Measurements from ENCODE around the gene SERTAD2. TPM values are rescaled to one million over a fixed set of nuclear protein-coding genes. Genes with fewer than 3 reads are reported as not detected.

Gene SERTAD2
- total RNA-seq, 1 donor from 2014 or later: 26.7 TPM

DNA sequence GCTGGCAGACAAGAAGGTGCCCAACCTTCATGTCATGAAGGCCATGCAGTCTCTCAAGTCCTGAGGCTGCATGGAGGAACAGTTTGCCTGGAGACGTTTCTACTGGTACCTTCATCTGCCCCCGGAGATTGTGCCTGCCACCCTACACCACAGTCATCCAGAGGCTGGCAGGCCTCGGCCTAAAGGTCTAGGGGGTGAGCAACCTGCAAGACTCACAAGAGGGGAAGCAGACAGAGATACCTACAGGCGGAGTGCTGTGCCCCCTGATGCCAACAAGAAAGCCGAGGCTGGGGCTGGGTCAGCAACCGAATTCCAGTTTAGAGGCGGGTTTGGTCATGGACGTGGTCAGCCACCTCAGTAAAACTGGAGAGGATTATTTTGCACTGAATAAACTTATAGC, 12.0 kb upstream of the SERTAD2 start:
- H3K4me1 Mint-ChIP-seq: peaks cover 38% of the 10 kb centered on the region
- no peak for DNase-seq
- no peak overlapping the region for H3K4me3 Mint-ChIP-seq
- H3K9me3 Mint-ChIP-seq: no peaks in the 10 kb centered on the region
- no peaks in the 10 kb centered on the region for H3K27me3 Mint-ChIP-seq
- intact Hi-C loops (cut with micrococcal nuclease): no loop called here
- H3K36me3 Mint-ChIP-seq (ENCODE audit: low read depth): peaks cover 13% of the 10 kb centered on the region
- no peak overlapping the region for H3K27ac Mint-ChIP-seq

GRCh38 chr2:64663402-64663801, 9.7 kb upstream of the SERTAD2 start:
- peaks cover 13% of the 10 kb centered on the region for H3K36me3 Mint-ChIP-seq (ENCODE audit: low read depth)
- no peaks in the 10 kb centered on the region for H3K9me3 Mint-ChIP-seq
- no peak overlapping the region for H3K4me3 Mint-ChIP-seq
- no peak for DNase-seq
- H3K27me3 Mint-ChIP-seq: no peaks in the 10 kb centered on the region
- H3K4me1 Mint-ChIP-seq: peaks cover 45% of the 10 kb centered on the region
- H3K27ac Mint-ChIP-seq: no peak overlapping the region
- intact Hi-C loops (cut with micrococcal nuclease): no loop called here

- DNase-seq: no peak
- Mint-ChIP-seq H3K4me3 (no peak overlapping the region), H3K9me3 (no peaks in the 10 kb centered on the region), H3K4me1 (peaks cover 41% of the 10 kb centered on the region), H3K27me3 (no peaks in the 10 kb centered on the region), H3K36me3 (ENCODE audit: low read depth) (peaks cover 11% of the 10 kb centered on the region), H3K27ac (no peak overlapping the region)
- intact Hi-C loops (cut with micrococcal nuclease): no loop called here
Measured at GRCh38 chr2:64661741-64662169, 8.0 kb upstream of the SERTAD2 start.

- Mint-ChIP-seq H3K4me3 (no peak overlapping the region), H3K36me3 (ENCODE audit: low read depth) (peaks cover 9% of the 10 kb centered on the region), H3K9me3 (no peaks in the 10 kb centered on the region), H3K27me3 (no peaks in the 10 kb centered on the region), H3K27ac (peak overlapping the region; percentile 14), H3K4me1 (peaks cover 50% of the 10 kb centered on the region)
- DNase-seq: no peak
- intact Hi-C loops (cut with micrococcal nuclease): no loop called here
Measured at GRCh38 chr2:64659252-64659651, 5.5 kb upstream of the SERTAD2 start.

DNA sequence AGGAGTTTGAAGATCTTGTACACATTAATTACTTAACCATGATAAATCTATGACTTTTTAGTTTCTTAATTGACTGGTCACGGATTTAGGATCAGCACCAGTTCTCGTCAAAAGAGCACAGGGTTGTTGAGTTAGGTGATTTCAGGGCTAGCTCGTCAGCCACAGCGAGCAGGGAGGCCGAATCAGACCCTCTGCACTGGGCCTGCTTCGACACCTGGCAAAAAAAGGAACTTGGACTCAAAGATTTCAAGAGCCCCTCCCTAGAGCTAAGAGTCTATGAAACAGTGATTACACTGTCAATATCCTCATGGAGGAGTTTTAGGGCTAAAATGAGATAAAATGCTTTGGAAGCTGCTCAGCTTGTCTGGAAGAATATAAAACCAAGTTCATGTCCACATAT, 4.6 kb upstream of the SERTAD2 start:
- intact Hi-C loops (cut with micrococcal nuclease): no loop called here
- Mint-ChIP-seq H3K27me3 (no peaks in the 10 kb centered on the region), H3K4me3 (no peak overlapping the region), H3K4me1 (peaks cover 44% of the 10 kb centered on the region), H3K27ac (no peak overlapping the region), H3K36me3 (ENCODE audit: low read depth) (peaks cover 4% of the 10 kb centered on the region), H3K9me3 (no peaks in the 10 kb centered on the region)
- DNase-seq: no peak

DNA sequence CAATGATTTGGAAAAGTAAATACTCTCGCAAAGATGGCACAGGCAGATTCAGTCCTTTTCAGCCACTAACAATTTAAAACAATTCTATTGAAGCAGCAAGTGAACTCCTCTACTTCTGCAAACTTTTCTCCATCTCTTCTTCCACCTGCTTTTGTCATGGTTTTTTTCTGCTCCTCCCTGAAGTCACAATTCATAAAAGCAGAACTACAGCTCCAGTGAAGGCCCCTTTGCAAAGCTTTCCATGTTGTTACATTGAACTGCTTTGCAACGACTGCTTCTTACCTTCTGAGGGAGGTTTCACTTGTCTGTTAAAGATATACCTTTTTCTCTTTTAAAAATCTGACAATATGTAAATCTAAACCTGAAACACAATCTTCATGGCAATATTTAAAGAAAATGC, 3.7 kb upstream of the SERTAD2 start:
- H3K4me1 Mint-ChIP-seq: peaks cover 47% of the 10 kb centered on the region

GRCh38 chr2:64656379-64656778, 2.7 kb upstream of the SERTAD2 start:
- Mint-ChIP-seq H3K27ac (no peak overlapping the region), H3K4me3 (no peak overlapping the region), H3K9me3 (no peaks in the 10 kb centered on the region), H3K4me1 (peaks cover 51% of the 10 kb centered on the region), H3K36me3 (ENCODE audit: low read depth) (peaks cover 3% of the 10 kb centered on the region), H3K27me3 (no peaks in the 10 kb centered on the region)
- intact Hi-C loops (cut with micrococcal nuclease): no loop called here
- DNase-seq: no peak

More for the DNA sequence above, 3.7 kb upstream of the SERTAD2 start:
- H3K27me3 Mint-ChIP-seq: no peaks in the 10 kb centered on the region
- no peak overlapping the region for H3K27ac Mint-ChIP-seq
- DNase-seq: no peak
- H3K36me3 Mint-ChIP-seq (ENCODE audit: low read depth): peaks cover 3% of the 10 kb centered on the region
- H3K4me3 Mint-ChIP-seq: no peak overlapping the region
- intact Hi-C loops (cut with micrococcal nuclease): no loop called here
- H3K9me3 Mint-ChIP-seq: no peaks in the 10 kb centered on the region

- H3K27ac Mint-ChIP-seq: peak overlapping the region; percentile 86
- no peaks in the 10 kb centered on the region for H3K9me3 Mint-ChIP-seq
- H3K4me1 Mint-ChIP-seq: peaks cover 54% of the 10 kb centered on the region
- peaks cover 3% of the 10 kb centered on the region for H3K36me3 Mint-ChIP-seq (ENCODE audit: low read depth)
- intact Hi-C loops (cut with micrococcal nuclease): loop anchor here (1.0 kb wide), 3 partner anchors 11 to 42 kb away; no protein-coding TSS in a partner anchor
- no peaks in the 10 kb centered on the region for H3K27me3 Mint-ChIP-seq
- peak overlapping the region; percentile 81 for H3K4me3 Mint-ChIP-seq
- no peak for DNase-seq
Measured at GRCh38 chr2:64655873-64656272, 2.2 kb upstream of the SERTAD2 start.

- Mint-ChIP-seq H3K4me3 (peak overlapping the region; percentile 81), H3K9me3 (no peaks in the 10 kb centered on the region), H3K4me1 (peaks cover 60% of the 10 kb centered on the region), H3K27me3 (no peaks in the 10 kb centered on the region), H3K27ac (peak overlapping the region; percentile 86), H3K36me3 (ENCODE audit: low read depth) (peaks cover 3% of the 10 kb centered on the region)
- intact Hi-C loops (cut with micrococcal nuclease): loop anchor here (1.0 kb wide), 3 partner anchors 12 to 43 kb away; no protein-coding TSS in a partner anchor
- peak; percentile 76 for DNase-seq
Measured at GRCh38 chr2:64655018-64655664, 1.4 kb upstream of the SERTAD2 start.

DNA sequence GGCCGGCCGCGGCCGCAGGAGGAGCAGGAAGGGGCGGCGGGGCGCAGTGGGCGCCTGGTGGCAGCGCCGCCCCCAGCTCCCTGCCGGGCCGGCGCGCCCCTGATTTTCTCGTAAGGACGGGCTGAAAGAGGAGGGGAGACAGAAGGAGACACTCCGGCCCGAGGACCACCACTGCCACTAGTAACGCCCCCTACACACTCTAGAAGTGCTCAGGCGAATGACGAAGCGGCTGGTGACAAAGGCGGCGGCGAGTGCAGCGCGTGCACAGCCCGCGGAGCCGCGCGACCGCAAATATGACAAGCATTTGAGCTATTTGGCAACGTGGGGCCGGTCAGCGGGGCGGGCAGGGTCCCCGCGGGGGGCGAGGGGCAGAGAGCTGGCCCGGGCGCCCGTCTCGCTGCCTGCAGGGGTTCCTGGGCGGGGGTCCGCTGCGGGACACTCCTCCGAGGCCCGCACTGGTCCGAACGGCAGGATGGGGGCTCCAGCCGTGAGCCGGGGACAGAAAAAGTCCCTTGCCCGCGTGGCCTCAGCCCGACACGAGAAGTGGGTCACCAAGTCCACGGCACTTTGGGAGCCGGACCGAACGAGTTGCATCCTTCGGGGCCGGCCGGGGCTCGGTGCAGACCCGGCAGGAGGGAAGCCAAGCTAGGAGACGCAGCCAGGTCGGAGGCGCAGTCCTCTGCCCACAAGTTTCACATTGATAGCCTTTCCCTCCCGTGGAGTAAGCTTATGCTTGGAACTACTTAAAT, 524 bp upstream of the SERTAD2 start:
- Mint-ChIP-seq H3K9me3 (no peaks in the 10 kb centered on the region), H3K4me3 (peak overlapping the region; percentile 81), H3K27ac (peak overlapping the region; percentile 86), H3K36me3 (ENCODE audit: low read depth) (peaks cover 3% of the 10 kb centered on the region), H3K27me3 (no peaks in the 10 kb centered on the region), H3K4me1 (peaks cover 62% of the 10 kb centered on the region)
- intact Hi-C loops (cut with micrococcal nuclease): loop anchor here (5.0 kb wide), 2 partner anchors 333 to 512 kb away; partner anchors contain the start of genes PELI1 and SLC1A4
- peak; percentile 87 for DNase-seq

DNA sequence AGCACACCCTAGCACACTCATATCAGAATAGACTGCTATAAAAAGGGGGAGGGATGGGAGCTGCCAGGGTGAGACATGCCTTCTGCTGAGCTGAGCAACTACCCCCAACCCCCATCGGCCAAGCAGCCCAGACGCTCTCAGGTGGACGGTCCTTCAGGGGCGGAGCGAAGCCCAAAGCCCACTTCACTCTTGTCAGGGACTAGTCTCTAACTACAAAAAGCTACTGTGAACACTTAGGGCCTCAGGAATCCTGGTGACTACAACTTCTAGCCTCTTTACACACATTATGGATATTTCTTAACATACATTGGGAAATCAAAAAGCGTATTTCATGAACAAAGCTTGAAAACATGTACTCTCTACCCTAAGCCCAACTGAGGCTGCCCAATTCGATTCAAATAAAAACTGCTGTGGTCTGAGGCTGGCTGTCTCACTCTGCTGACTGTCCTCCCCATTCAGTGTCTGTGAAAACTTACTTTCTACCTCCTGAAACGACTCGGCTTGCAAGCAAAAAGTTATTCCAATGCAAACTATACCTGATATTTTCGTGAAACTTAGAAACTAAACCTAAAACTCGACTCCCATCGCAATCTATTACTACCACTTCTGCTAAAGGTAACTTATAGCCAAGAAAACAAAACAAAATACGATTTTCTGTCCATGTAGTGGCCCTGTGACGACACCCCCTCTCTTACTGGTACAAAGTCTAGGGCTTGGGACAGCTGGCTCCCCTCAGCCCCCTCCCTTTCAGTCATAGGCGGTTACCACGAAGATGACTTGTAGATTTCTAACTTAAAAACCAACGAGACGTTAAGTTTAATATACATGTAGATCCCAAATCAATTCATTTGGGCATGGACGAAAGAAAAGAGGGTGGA, 1.2 kb downstream of the SERTAD2 start:
- H3K27me3 Mint-ChIP-seq: no peaks in the 10 kb centered on the region
- DNase-seq: peak; percentile 76
- H3K27ac Mint-ChIP-seq: peak overlapping the region; percentile 92
- intact Hi-C loops (cut with micrococcal nuclease): loop anchor here (1.0 to 5.0 kb wide), 7 partner anchors 8 to 510 kb away; partner anchors contain the start of genes AFTPH, PELI1 and SLC1A4
- no peaks in the 10 kb centered on the region for H3K9me3 Mint-ChIP-seq
- peaks cover 5% of the 10 kb centered on the region for H3K36me3 Mint-ChIP-seq (ENCODE audit: low read depth)
- peak overlapping the region; percentile 95 for H3K4me3 Mint-ChIP-seq
- peaks cover 68% of the 10 kb centered on the region for H3K4me1 Mint-ChIP-seq

GRCh38 chr2:64651590-64651989, 2.1 kb downstream of the SERTAD2 start:
- H3K36me3 Mint-ChIP-seq (ENCODE audit: low read depth): peaks cover 5% of the 10 kb centered on the region
- no peak for DNase-seq
- peaks cover 68% of the 10 kb centered on the region for H3K4me1 Mint-ChIP-seq
- H3K4me3 Mint-ChIP-seq: peak overlapping the region; percentile 95
- intact Hi-C loops (cut with micrococcal nuclease): loop anchor here (5.0 kb wide), 2 partner anchors 336 to 509 kb away; partner anchors contain the start of genes PELI1 and SLC1A4
- H3K27ac Mint-ChIP-seq: peak overlapping the region; percentile 62
- no peaks in the 10 kb centered on the region for H3K9me3 Mint-ChIP-seq
- no peaks in the 10 kb centered on the region for H3K27me3 Mint-ChIP-seq

DNA sequence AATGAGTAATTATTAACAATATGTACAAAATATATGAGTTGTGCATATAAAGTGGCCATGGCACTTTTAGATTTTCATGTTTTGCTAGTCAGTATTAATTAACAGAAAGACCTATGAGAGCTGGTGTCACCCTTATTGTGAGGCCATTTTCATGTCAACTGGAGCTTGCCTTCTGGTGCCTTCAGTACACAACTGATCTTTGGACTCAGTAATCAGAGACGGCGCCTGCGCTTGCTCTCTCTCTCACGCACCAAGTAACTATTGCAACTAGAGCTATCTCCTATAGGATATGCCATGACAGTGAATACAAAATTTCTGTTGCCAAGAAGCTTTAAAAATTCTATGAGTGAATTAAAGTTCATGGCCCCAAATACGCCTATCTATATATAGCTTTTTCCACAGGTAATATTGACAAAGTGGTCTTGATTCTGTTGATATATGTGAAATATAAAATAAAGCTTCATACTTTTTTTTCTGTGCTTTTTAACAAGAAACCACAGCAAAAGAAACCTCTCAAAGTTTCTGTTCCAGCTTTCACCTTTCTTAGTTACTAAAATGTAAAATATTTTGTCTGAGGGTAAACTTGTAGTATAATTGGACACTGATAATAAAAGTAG, 2.9 kb downstream of the SERTAD2 start:
- Mint-ChIP-seq H3K4me1 (peaks cover 70% of the 10 kb centered on the region), H3K9me3 (no peaks in the 10 kb centered on the region), H3K4me3 (no peak overlapping the region), H3K36me3 (ENCODE audit: low read depth) (peaks cover 5% of the 10 kb centered on the region), H3K27ac (no peak overlapping the region), H3K27me3 (no peaks in the 10 kb centered on the region)
- no peak for DNase-seq
- intact Hi-C loops (cut with micrococcal nuclease): loop anchor here (5.0 kb wide), 2 partner anchors 336 to 509 kb away; partner anchors contain the start of genes PELI1 and SLC1A4
